Fibroblast of mammary gland (primary cell): ENCODE data around the gene CACFD1.

Experiments
- DNase-seq: peaks from one replicate; pipeline ENCODE4 v3.0.0-alpha.2; 2010; ENCODE audit warnings: low read depth
- H3K4me3 ChIP-seq: 2 replicates; pipeline ENCODE4 v1.5.1; 2011; ENCODE audit warnings: low read depth, mild to moderate bottlenecking, low read length, moderate library complexity; ENCODE audit not compliant: control insufficient read depth
- CTCF ChIP-seq: conservative IDR thresholded peaks from 2 replicates; pipeline ENCODE4 v1.5.1; 2011; ENCODE audit warnings: low read depth, low read length, inconsistent platforms; ENCODE audit not compliant: control insufficient read depth, insufficient read depth

CACFD1 gene

DNA sequence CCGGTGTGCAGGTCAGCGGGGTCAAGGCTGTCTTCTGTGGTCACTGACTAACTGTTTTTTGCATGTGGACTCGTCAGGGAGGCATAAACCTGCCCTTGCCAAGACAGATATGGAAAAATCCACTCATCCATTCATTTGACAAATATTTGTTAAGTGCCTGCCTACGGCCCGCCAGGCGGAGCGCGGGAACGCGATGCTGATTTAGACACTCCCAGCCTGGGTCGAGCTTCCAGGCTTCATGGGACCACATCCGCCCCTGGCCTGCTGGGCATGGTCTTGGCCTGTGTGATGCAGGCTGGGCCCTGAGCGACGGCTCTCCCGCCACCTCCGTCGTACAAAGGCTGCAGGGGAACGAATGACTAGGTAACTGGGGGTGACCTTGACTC is 46.9 kb downstream of the CACFD1 start:
- TF ChIP-seq CTCF = peak; percentile 16
- H3K4me3 ChIP-seq = no peak overlapping the region
- peak; percentile 97 for DNase-seq

- no peak for TF ChIP-seq CTCF
- no peak overlapping the region for H3K4me3 ChIP-seq
- DNase-seq = no peak
Observed at GRCh38 chr9:133507246-133507965, 47.6 kb downstream of the CACFD1 start.

- DNase-seq = no peak
- TF ChIP-seq CTCF = no peak
- H3K4me3 ChIP-seq = no peak overlapping the region
Observed at GRCh38 chr9:133508046-133508445, 48.3 kb downstream of the CACFD1 start.

GRCh38 chr9:133509179-133510083 is 49.7 kb downstream of the CACFD1 start:
- no peak overlapping the region for H3K4me3 ChIP-seq
- no peak for DNase-seq
- TF ChIP-seq CTCF = no peak

DNA sequence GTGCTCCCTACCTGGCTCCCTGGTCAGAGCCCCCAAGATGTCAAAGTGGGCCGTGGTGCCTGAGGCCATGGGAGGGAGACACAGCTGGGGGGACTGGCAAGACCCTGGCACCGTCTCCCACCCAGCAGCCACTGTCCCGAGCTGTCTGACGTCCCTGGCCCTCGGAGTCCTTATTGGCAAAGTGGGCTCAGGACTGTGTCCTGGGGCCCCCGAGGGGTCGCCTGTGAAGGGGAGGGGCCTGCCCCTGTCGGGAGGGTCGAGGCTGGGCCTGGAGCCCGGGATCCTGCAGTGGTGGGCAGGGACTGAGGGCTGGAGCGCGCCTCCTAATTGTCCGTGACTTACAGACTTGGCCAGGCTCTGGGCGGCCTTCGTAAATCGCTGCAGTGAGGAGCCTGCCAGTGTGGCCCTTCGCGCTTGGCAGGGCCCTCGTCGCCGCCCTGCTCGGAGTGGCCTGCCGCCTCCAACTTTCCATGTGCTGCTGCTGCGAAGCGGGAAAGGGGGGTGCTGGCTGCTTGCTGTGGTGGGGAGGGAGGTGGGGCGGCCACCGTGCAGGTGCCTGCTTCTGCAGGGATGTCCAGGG is 51.2 kb downstream of the CACFD1 start:
- no peak overlapping the region for H3K4me3 ChIP-seq
- no peak for TF ChIP-seq CTCF
- no peak for DNase-seq

GRCh38 chr9:133511607-133512006 is 51.8 kb downstream of the CACFD1 start:
- no peak overlapping the region for H3K4me3 ChIP-seq
- no peak for TF ChIP-seq CTCF
- no peak for DNase-seq
